ENCODE results near the gene DAPK1.

DAPK1 gene

GRCh38 chr9:87503430-87503829 lies 5.8 kb downstream of the DAPK1 start:
- no peak overlapping the region for H3K27ac ChIP-seq
- TF ChIP-seq ZFX (IDR thresholded peaks at IDR 0.05; ENCODE audit: borderline replicate concordance): no peak
- TF ChIP-seq CTCF (IDR thresholded peaks at IDR 0.05): no peak

- H3K27ac ChIP-seq: no peak overlapping the region
These were observed 6.3 kb downstream of the DAPK1 start for GRCh38 chr9:87503927-87504326.

GRCh38 chr9:87504938-87505337 lies 7.3 kb downstream of the DAPK1 start:
- TF ChIP-seq ZFX (IDR thresholded peaks at IDR 0.05; ENCODE audit: borderline replicate concordance) (no peak), CTCF (IDR thresholded peaks at IDR 0.05) (no peak)

More at GRCh38 chr9:87503927-87504326, 6.3 kb downstream of the DAPK1 start:
- TF ChIP-seq CTCF (IDR thresholded peaks at IDR 0.05): no peak
- no peak for TF ChIP-seq ZFX (IDR thresholded peaks at IDR 0.05; ENCODE audit: borderline replicate concordance)

GRCh38 chr9:87505869-87506678 lies 8.4 kb downstream of the DAPK1 start:
- TF ChIP-seq ZFX (IDR thresholded peaks at IDR 0.05; ENCODE audit: borderline replicate concordance) (no peak), CTCF (IDR thresholded peaks at IDR 0.05) (no peak)
- H3K27ac ChIP-seq: no peak overlapping the region

More at GRCh38 chr9:87504938-87505337, 7.3 kb downstream of the DAPK1 start:
- no peak overlapping the region for H3K27ac ChIP-seq

- H3K27ac ChIP-seq: no peak overlapping the region
- TF ChIP-seq ZFX (IDR thresholded peaks at IDR 0.05; ENCODE audit: borderline replicate concordance): no peak
- no peak for TF ChIP-seq CTCF (IDR thresholded peaks at IDR 0.05)
These were observed 9.9 kb downstream of the DAPK1 start for GRCh38 chr9:87507576-87507975.

- no peak for TF ChIP-seq CTCF (IDR thresholded peaks at IDR 0.05)
- TF ChIP-seq ZFX (IDR thresholded peaks at IDR 0.05; ENCODE audit: borderline replicate concordance): no peak
- no peak overlapping the region for H3K27ac ChIP-seq
These were observed 12.6 kb downstream of the DAPK1 start for GRCh38 chr9:87510252-87510683.

GRCh38 chr9:87512311-87512710 lies 14.6 kb downstream of the DAPK1 start:
- no peak overlapping the region for H3K27ac ChIP-seq
- TF ChIP-seq CTCF (IDR thresholded peaks at IDR 0.05) (no peak), ZFX (IDR thresholded peaks at IDR 0.05; ENCODE audit: borderline replicate concordance) (no peak)

Measured in 22Rv1 (cell line).